ENCODE results near the gene PPCS. TPM values are rescaled to one million over a fixed set of nuclear protein-coding genes. Genes with fewer than 3 reads are reported as not detected.

The PPCS gene
- total and polyA plus RNA-seq, 2 donors (not counting 3 experiments of a cell fraction or from before 2014, with no cell fraction given) = 31.7 to 32.6 TPM

- ChIA-PET CTCF (no interaction called here), POLR2A (no interaction called here)
- Histone ChIP-seq H3K36me3 (ENCODE audit: control insufficient read depth in 2 of 2, extremely low read depth in 1 of 2, insufficient read depth in 2 of 2, low read length in 2 of 2) (no peaks in the 10 kb centered on the region), H3K9ac (replicated peaks; ENCODE audit: extremely low read depth, insufficient read depth, low read length) (no peak overlapping the region), H3K27me3 (ENCODE audit: control insufficient read depth in 2 of 2, insufficient read depth in 2 of 2, low read length in 2 of 2) (no peaks in the 10 kb centered on the region), H3K9me1 (replicated peaks; ENCODE audit: control insufficient read depth, extremely low read depth, insufficient read depth, low read length) (no peaks in the 10 kb centered on the region), H3K27ac (ENCODE audit: insufficient read depth, low read depth, low read length) (no peak overlapping the region), H3K9me3 (replicated peaks; ENCODE audit: control insufficient read depth, insufficient read depth, low read length) (no peaks in the 10 kb centered on the region), H2AFZ (ENCODE audit: low read depth, low read length) (no peak overlapping the region), H3K4me2 (ENCODE audit: insufficient read depth, low read length) (no peak overlapping the region), H3K4me1 (ENCODE audit: control insufficient read depth, extremely low read depth, insufficient read depth, low read length) (peaks cover 6% of the 10 kb centered on the region), H3K79me2 (ENCODE audit: control insufficient read depth, insufficient read depth, low read length) (no peaks in the 10 kb centered on the region), H3K4me3 (replicated peaks in 1 of 3; ENCODE audit: insufficient read depth in 1 of 3, low read depth in 1 of 3, low read length in 3 of 3) (no peak overlapping the region), H4K20me1 (replicated peaks; ENCODE audit: control insufficient read depth, extremely low read depth, insufficient read depth, low read length) (no peaks in the 10 kb centered on the region)
- no peak for DNase-seq (ENCODE audit: low read depth, low spot score)
- dilution Hi-C loops (cut with MboI; ENCODE audit: extremely low pct_ligation_motif_present, low sequenced_read_pairs) = no loop called here
- intact Hi-C loops (cut with micrococcal nuclease) = no loop called here
- no peak for TF ChIP-seq FOS (IDR thresholded peaks at IDR 0.05; ENCODE audit: borderline replicate concordance, insufficient read depth, low read length)
- TF ChIP-seq JUN (IDR thresholded peaks at IDR 0.05; ENCODE audit: borderline replicate concordance, insufficient read depth, insufficient read length, low read depth) = no peak
- no peak for TF ChIP-seq EZH2 (IDR thresholded peaks at IDR 0.05; ENCODE audit: borderline replicate concordance, low read depth, low read length, severe bottlenecking)
- TF ChIP-seq GATA2 (IDR thresholded peaks at IDR 0.05; ENCODE audit: insufficient read depth, insufficient read length, low read depth, low read length) = no peak
- TF ChIP-seq CTCF (IDR thresholded peaks at IDR 0.05; ENCODE audit: extremely low read depth in 1 of 2, insufficient read depth in 1 of 2, low read depth in 1 of 2, low read length in 2 of 2) = no peak
- TF ChIP-seq MYC (IDR thresholded peaks at IDR 0.05; ENCODE audit: low read depth, low read length) = no peak
- TF ChIP-seq POLR2AphosphoS5 (IDR thresholded peaks at IDR 0.05; ENCODE audit: insufficient read depth, low read depth, low read length) = no peak
- TF ChIP-seq POLR2A (IDR thresholded peaks at IDR 0.05; ENCODE audit: low read depth, low read length) = no peak
- TF ChIP-seq MAX (IDR thresholded peaks at IDR 0.05; ENCODE audit: insufficient read depth, insufficient read length) = no peak
- BruUV-seq (replicated peaks) = no TSS peak
- no peak for FAIRE-seq
These were observed 13.7 kb upstream of the PPCS start for GRCh38 chr1:42442662-42443061.

Measured in endothelial cell of umbilical vein (primary cell).